Hematopoietic multipotent progenitor cell treated with erythropoietin and hydrocortisone succinate and interleukin-3 and kit ligand, for 15 days (in vitro differentiated cells): ENCODE measurements around the gene AFF2.

Experiments used
- DNase-seq: peaks from one replicate; pipeline ENCODE4 v3.0.0-alpha.2; 2015; ENCODE audit warnings: low spot score

The AFF2 gene

GRCh38 chrX:149010013-149010852, 509.8 kb downstream of the AFF2 start:
- DNase-seq, result no peak

- DNase-seq, result no peak
Observed at GRCh38 chrX:149010853-149011224, 510.4 kb downstream of the AFF2 start.

GRCh38 chrX:149013081-149013480, 512.7 kb downstream of the AFF2 start:
- DNase-seq, result no peak

- DNase-seq, result no peak
Observed at GRCh38 chrX:149021159-149021558, 520.7 kb downstream of the AFF2 start.

GRCh38 chrX:149022485-149022884, 522.1 kb downstream of the AFF2 start:
- DNase-seq, result no peak

GRCh38 chrX:149032449-149032848, 532.0 kb downstream of the AFF2 start:
- no peak for DNase-seq

GRCh38 chrX:149036086-149036485, 535.7 kb downstream of the AFF2 start:
- no peak for DNase-seq

- no peak for DNase-seq
Observed at GRCh38 chrX:149037281-149037870, 537.0 kb downstream of the AFF2 start.

- no peak for DNase-seq
Observed at GRCh38 chrX:149039057-149039456, 538.6 kb downstream of the AFF2 start.

- no peak for DNase-seq
Observed at GRCh38 chrX:149040873-149041535, 540.6 kb downstream of the AFF2 start.

GRCh38 chrX:149043401-149043800, 543.0 kb downstream of the AFF2 start:
- no peak for DNase-seq

- DNase-seq, result no peak
Observed at GRCh38 chrX:149044471-149044870, 544.1 kb downstream of the AFF2 start.

- no peak for DNase-seq
Observed at GRCh38 chrX:149045645-149046210, 545.3 kb downstream of the AFF2 start.
